BE2C (cell line): ENCODE results near the gene PIP4K2B.

Experiments used
- DNase-seq: peaks from one replicate; pipeline ENCODE4 v3.0.0-alpha.2; 2020
- H3K27me3 ChIP-seq: fragments of 250-450 bp; sonication (Bioruptor Pico); 2 replicates; pipeline ENCODE4 v1.5.1; 2020; ENCODE audit warnings: mild to moderate bottlenecking
- H3K36me3 ChIP-seq: fragments of 250-450 bp; sonication (Bioruptor Pico); 2 replicates; pipeline ENCODE4 v1.5.1; 2020; ENCODE audit warnings: mild to moderate bottlenecking
- H3K4me1 ChIP-seq: fragments of 250-450 bp; sonication (Bioruptor Pico); 2 replicates; pipeline ENCODE4 v1.5.1; 2020
- H3K4me3 ChIP-seq: 2 replicates; pipeline ENCODE4 v1.5.1; 2011; ENCODE audit warnings: low read depth, low read length
- H3K9me3 ChIP-seq: fragments of 250-450 bp; sonication (Bioruptor Pico); 2 replicates; pipeline ENCODE4 v1.5.1; 2020
- TF ChIP-seq, protein P1 (sequence below): IDR thresholded peaks from 2 replicates; pipeline ENCODE4 v1.5.1; 2012; ENCODE audit warnings: mild to moderate bottlenecking, low read depth, low read length

Gene PIP4K2B

GRCh38 chr17:38733982-38734973, 65.1 kb downstream of the PIP4K2B start:
- Histone ChIP-seq H3K27me3 (no peaks in the 10 kb centered on the region), H3K36me3 (peaks cover 67% of the 10 kb centered on the region)
- DNase-seq = peak; percentile 49

DNA sequence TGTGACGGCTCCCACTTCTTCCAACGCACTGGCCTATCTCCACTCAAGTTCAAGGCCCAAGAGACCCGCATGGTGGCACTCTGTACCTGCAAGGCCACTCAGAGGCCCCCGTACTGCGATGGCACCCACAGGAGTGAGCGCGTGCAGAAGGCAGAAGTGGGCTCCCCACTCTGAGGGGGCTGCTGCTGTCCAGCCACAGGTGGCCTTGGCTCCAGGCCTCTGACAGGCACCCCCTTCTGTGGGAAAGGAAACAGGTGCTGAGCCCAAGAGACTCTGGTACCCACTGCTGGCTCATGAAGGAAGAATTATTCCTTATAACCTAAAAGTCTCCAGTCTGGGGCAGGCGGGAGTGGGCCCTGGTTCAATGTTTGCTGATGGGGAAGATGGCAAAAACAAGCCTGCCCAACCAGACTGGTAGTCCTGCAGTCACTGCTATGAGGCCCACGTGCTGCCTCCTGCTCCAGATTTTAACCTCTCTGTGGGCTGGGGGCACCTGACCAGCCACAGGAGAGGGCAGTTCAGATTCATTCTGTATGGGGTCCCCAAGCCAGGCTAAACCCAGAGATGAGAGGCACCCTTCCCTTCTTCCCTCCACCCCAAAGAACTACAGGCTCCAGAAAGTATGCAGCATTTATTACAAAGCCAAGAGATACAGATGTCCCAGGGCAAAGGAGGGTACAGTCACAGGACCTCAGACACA, 65.9 kb downstream of the PIP4K2B start:
- peaks cover 14% of the 10 kb centered on the region for H3K4me1 ChIP-seq
- no peaks in the 10 kb centered on the region for H3K27me3 ChIP-seq

More at GRCh38 chr17:38733982-38734973, 65.1 kb downstream of the PIP4K2B start:
- Histone ChIP-seq H3K4me1 (peaks cover 14% of the 10 kb centered on the region), H3K9me3 (no peaks in the 10 kb centered on the region), H3K4me3 (no peak overlapping the region)
- TF ChIP-seq, protein P1, sequence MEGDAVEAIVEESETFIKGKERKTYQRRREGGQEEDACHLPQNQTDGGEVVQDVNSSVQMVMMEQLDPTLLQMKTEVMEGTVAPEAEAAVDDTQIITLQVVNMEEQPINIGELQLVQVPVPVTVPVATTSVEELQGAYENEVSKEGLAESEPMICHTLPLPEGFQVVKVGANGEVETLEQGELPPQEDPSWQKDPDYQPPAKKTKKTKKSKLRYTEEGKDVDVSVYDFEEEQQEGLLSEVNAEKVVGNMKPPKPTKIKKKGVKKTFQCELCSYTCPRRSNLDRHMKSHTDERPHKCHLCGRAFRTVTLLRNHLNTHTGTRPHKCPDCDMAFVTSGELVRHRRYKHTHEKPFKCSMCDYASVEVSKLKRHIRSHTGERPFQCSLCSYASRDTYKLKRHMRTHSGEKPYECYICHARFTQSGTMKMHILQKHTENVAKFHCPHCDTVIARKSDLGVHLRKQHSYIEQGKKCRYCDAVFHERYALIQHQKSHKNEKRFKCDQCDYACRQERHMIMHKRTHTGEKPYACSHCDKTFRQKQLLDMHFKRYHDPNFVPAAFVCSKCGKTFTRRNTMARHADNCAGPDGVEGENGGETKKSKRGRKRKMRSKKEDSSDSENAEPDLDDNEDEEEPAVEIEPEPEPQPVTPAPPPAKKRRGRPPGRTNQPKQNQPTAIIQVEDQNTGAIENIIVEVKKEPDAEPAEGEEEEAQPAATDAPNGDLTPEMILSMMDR = peak; percentile 49

DNA sequence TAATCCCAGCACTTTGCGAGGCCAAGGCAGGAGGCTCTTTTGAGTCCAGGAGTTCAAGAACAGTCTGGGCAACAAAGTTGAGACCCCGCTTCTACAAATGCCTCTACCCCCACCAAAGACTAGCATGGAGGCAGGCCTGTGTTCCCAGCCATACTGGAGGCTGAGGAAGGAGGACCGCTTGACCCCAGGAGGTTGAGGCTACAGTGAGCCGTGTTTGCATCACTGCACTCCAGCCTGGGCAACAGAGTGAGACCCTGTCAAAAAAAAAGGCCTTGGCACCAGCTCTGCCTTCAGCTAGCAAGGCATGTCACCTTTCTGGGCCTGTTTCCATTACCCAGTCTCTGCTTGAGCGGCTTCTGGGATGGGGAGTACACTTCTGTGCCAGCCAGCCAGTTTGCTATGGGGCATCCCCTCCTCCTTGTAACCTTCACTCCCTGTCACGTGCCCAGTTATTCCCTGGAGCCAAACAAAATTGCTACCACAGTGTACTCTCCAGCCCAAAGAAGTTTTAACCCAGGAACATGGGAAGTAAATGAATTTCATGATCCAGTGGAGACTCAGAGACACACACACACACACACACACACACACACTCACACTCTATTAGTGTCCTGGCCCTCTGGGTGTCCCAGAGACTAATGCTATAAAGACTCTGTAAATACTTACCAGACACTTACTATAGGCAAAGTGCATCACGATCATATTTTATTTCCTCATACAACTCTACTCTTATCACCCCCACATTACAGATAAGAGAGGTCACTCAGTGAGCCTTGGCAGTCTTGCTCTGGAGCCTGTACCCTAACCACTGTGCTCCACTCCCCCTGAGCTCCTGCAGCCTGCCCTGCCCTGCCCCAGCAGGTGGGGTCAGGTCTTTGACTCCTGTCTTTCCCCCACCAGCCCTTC, 66.7 kb downstream of the PIP4K2B start:
- Histone ChIP-seq H3K4me1 (peaks cover 14% of the 10 kb centered on the region), H3K9me3 (no peaks in the 10 kb centered on the region), H3K4me3 (no peak overlapping the region), H3K36me3 (peaks cover 53% of the 10 kb centered on the region), H3K27me3 (no peaks in the 10 kb centered on the region)
- DNase-seq = no peak
- TF ChIP-seq, protein P1 = no peak

More for the DNA sequence above, 65.9 kb downstream of the PIP4K2B start:
- TF ChIP-seq, protein P1 = no peak
- Histone ChIP-seq H3K4me3 (no peak overlapping the region), H3K36me3 (peaks cover 58% of the 10 kb centered on the region), H3K9me3 (no peaks in the 10 kb centered on the region)
- DNase-seq = no peak

DNA sequence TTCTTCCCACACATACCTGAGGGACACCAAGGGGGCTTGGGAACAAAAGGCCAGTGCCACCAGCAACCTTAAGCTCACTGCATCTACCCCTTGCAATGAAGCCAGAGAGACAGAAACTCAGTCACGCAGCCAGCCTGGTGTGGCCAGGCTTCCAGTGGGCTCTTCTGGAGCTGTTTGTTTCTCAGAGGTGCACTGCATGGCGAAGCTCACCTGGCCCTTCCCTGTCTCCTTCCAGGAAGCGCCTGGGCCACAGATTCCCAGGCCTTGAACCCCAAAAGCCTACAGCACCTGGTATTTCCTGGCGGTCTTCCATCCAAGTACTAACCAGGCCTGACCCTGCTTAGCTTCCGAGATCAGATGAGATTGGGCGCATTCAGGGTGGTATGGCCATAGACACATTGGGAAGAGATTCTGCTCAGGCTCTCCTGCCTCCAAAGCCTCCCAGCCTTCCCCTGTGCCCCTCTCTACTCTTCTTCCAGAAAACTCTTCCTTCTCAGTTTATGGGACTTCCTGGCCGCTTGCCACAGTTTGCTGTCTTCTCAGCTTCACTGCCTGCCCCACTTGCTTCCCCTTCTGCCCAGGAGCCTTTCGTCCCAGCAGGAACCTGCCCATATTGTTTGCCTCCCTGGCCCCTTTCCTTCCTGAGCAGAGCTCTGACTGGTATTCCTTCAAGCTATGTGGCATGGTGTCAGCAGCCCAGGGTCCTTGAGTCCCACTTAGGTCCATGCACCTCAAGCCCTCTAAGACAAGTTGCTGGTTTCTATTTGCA, 67.6 kb downstream of the PIP4K2B start:
- Histone ChIP-seq H3K4me1 (peaks cover 14% of the 10 kb centered on the region), H3K36me3 (peaks cover 44% of the 10 kb centered on the region), H3K4me3 (peak overlapping the region; percentile 87), H3K27me3 (no peaks in the 10 kb centered on the region), H3K9me3 (no peaks in the 10 kb centered on the region)
- TF ChIP-seq, protein P1 = no peak
- no peak for DNase-seq
